ENCODE results near the gene CPT2. TPM values are rescaled to one million over a fixed set of nuclear protein-coding genes. Genes with fewer than 3 reads are reported as not detected.
A peak's percentile ranks its signal among the peaks of the same experiment; 100 is the strongest.

Gene CPT2
- total and polyA plus RNA-seq, 2 of the 13 experiments (the other 11 are each of a cell fraction or from before 2014, with no cell fraction given): 12.6 to 14.6 TPM

DNA sequence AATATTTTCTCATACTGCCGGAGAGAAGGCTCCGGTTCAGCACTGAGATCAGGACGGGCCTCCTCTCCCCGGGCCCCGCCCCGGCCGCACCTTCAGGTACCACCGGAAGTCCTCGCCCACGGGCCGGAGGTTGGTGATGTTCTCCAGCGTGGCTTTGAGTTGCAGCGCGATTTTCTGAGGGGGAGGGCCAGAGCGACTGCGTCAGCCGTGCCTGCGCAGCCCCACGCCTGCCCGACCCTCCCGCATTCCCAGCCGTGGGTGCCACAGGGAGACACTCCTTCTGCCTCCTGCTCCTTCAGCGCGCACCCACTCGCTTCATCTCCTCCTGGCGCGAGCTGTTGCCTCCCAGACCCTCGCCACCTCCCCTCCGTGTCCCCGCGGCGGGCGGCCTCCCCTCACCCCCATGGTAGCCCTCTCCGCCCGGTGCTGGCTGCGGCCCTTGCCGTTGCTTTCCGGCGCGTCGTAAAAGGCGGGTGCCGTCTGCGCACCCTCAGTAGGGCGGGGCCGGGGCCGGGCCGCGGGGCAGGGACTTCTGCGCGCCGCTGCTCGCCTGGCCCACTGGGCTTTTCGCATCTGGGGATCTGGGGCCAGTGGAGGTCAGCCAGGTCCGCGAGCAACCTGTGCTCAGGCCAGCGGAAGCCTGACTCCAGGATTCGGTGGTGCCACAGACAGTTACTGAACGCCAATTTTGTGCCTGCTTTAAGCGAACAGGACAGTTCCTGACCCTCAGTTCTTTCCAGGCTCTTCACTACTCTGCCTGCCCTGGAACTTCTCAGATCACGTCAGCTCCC is 23.7 kb downstream of the CPT2 start, which contains the start of gene CZIB (continued):
- TF ChIP-seq ZNF101 (CRISPR knock-in tag; IDR thresholded peaks at IDR 0.05; ENCODE audit: borderline replicate concordance, low read depth) (peak; percentile 14; the same call in 1 of the 2 replicates), NCOA5 (CRISPR knock-in tag; IDR thresholded peaks at IDR 0.05) (no peak), ISX (CRISPR knock-in tag; conservative IDR thresholded peaks at IDR 0.05) (no peak), NR1H2 (CRISPR knock-in tag; IDR thresholded peaks at IDR 0.05; ENCODE audit: borderline replicate concordance, low read depth) (peak; percentile 81), SIN3A (IDR thresholded peaks at IDR 0.05; ENCODE audit: borderline replicate concordance, low read depth, low read length) (peak; percentile 57; the same call in 1 of the 2 replicates), SOX5 (CRISPR knock-in tag; IDR thresholded peaks at IDR 0.05; ENCODE audit: borderline replicate concordance) (peak; percentile 40), KLF12 (CRISPR knock-in tag; IDR thresholded peaks at IDR 0.05; ENCODE audit: borderline replicate concordance) (peak; percentile 81), SRSF1 (optimal IDR thresholded peaks at IDR 0.05; ENCODE audit: low read depth, low read length) (peak; percentile 94), ZNF724P (CRISPR knock-in tag; IDR thresholded peaks at IDR 0.05; ENCODE audit: borderline replicate concordance) (0 out of 2 replicates have a peak, but pooled peaks have one; percentile 35), ZSCAN31 (CRISPR knock-in tag; IDR thresholded peaks at IDR 0.05; ENCODE audit: low read depth) (peak; percentile 95), ZFP62 (CRISPR knock-in tag; IDR thresholded peaks at IDR 0.05) (no peak), ZNF557 (CRISPR knock-in tag; IDR thresholded peaks at IDR 0.05) (peak; percentile 54; the same call in 1 of the 2 replicates), DPF2 (CRISPR knock-in tag; IDR thresholded peaks at IDR 0.05; ENCODE audit: borderline replicate concordance, low read depth) (no peak; the same call in 1 of the 2 replicates), ZBTB21 (CRISPR knock-in tag; IDR thresholded peaks at IDR 0.05) (peak; percentile 30), SALL2 (CRISPR knock-in tag; IDR thresholded peaks at IDR 0.05) (peak; percentile 94), ZNF160 (CRISPR knock-in tag; IDR thresholded peaks at IDR 0.05) (peak; percentile 93)
- TF ChIP-seq, protein P1, sequence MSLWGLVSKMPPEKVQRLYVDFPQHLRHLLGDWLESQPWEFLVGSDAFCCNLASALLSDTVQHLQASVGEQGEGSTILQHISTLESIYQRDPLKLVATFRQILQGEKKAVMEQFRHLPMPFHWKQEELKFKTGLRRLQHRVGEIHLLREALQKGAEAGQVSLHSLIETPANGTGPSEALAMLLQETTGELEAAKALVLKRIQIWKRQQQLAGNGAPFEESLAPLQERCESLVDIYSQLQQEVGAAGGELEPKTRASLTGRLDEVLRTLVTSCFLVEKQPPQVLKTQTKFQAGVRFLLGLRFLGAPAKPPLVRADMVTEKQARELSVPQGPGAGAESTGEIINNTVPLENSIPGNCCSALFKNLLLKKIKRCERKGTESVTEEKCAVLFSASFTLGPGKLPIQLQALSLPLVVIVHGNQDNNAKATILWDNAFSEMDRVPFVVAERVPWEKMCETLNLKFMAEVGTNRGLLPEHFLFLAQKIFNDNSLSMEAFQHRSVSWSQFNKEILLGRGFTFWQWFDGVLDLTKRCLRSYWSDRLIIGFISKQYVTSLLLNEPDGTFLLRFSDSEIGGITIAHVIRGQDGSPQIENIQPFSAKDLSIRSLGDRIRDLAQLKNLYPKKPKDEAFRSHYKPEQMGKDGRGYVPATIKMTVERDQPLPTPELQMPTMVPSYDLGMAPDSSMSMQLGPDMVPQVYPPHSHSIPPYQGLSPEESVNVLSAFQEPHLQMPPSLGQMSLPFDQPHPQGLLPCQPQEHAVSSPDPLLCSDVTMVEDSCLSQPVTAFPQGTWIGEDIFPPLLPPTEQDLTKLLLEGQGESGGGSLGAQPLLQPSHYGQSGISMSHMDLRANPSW (CRISPR knock-in tag; IDR thresholded peaks at IDR 0.05; ENCODE audit: borderline replicate concordance): peak; percentile 81; the same call in 1 of the 2 replicates
- TF ChIP-seq, protein P2, sequence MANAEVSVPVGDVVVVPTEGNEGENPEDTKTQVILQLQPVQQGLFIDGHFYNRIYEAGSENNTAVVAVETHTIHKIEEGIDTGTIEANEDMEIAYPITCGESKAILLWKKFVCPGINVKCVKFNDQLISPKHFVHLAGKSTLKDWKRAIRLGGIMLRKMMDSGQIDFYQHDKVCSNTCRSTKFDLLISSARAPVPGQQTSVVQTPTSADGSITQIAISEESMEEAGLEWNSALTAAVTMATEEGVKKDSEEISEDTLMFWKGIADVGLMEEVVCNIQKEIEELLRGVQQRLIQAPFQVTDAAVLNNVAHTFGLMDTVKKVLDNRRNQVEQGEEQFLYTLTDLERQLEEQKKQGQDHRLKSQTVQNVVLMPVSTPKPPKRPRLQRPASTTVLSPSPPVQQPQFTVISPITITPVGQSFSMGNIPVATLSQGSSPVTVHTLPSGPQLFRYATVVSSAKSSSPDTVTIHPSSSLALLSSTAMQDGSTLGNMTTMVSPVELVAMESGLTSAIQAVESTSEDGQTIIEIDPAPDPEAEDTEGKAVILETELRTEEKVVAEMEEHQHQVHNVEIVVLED (CRISPR knock-in tag; IDR thresholded peaks at IDR 0.05; ENCODE audit: borderline replicate concordance): peak; percentile 92
- TF ChIP-seq, protein P3, sequence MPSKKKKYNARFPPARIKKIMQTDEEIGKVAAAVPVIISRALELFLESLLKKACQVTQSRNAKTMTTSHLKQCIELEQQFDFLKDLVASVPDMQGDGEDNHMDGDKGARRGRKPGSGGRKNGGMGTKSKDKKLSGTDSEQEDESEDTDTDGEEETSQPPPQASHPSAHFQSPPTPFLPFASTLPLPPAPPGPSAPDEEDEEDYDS (CRISPR knock-in tag; IDR thresholded peaks at IDR 0.05): peak; percentile 87
- TF ChIP-seq, protein P4, sequence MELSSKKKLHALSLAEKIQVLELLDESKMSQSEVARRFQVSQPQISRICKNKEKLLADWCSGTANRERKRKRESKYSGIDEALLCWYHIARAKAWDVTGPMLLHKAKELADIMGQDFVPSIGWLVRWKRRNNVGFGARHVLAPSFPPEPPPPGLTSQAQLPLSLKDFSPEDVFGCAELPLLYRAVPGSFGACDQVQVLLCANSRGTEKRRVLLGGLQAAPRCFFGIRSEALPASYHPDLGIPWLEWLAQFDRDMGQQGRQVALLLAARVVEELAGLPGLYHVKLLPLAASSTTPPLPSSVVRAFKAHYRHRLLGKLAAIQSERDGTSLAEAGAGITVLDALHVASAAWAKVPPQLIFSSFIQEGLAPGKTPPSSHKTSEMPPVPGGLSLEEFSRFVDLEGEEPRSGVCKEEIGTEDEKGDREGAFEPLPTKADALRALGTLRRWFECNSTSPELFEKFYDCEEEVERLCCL (CRISPR knock-in tag; IDR thresholded peaks at IDR 0.05; ENCODE audit: borderline replicate concordance): peak; percentile 79
